Peyer's patch (tissue), 4 donors: ENCODE data around the gene COPRS. TPM values are rescaled to one million over a fixed set of nuclear protein-coding genes. Genes with fewer than 3 reads are reported as not detected.
"Not testable (repeated sequence)": the region's sequence is repeated elsewhere in the genome, so short reads cannot be mapped to it uniquely, and the experiment has no call there.

ENCODE experiments used
- DNase-seq, 3 donors: peaks; one replicate each; pipeline ENCODE4 v3.0.0-alpha.2; 2017 to 2019
- H3K27ac ChIP-seq, 4 donors: fragments of 200-600 bp; sonication (generic); one replicate each; pipeline ENCODE4 v1.5.1; 2016 to 2019
- H3K27me3 ChIP-seq, 2 donors: fragments of 200-600 bp; sonication (generic); one replicate each; pipeline ENCODE4 v1.5.1; 2019
- H3K36me3 ChIP-seq, 3 donors: fragments of 200-600 bp; sonication (generic); one replicate each; pipeline ENCODE4 v1.5.1; 2016 to 2019
- H3K4me1 ChIP-seq, 4 donors: fragments of 200-600 bp; sonication (generic); one replicate each; pipeline ENCODE4 v1.5.1; 2016 to 2019
- H3K4me3 ChIP-seq, 4 donors: fragments of 200-600 bp; sonication (generic); 1 replicate in 3 of 4; 2 replicates in 1 of 4; pipeline ENCODE4 v1.5.1; 2016 to 2019; ENCODE audit warnings: mild to moderate bottlenecking in 1 of 4
- H3K9me3 ChIP-seq, 4 donors: fragments of 200-600 bp; sonication (generic); one replicate each; pipeline ENCODE4 v1.5.1; 2016 to 2019; ENCODE audit warnings: mild to moderate bottlenecking in 1 of 4
- CTCF ChIP-seq, 6 experiments: fragments of 450-650 bp in 4 of 6; fragments of 200-600 bp in 2 of 6; sonication (generic) in 1 of 6; IDR thresholded peaks; one replicate each; pipeline ENCODE4 v1.5.1; 2017 to 2019; ENCODE audit warnings: antibody characterized with exemption in 6 of 6, mild to moderate bottlenecking in 3 of 6, moderate library complexity in 1 of 6
- POLR2A ChIP-seq, 2 donors: fragments of 450-650 bp; IDR thresholded peaks; one replicate each; pipeline ENCODE4 v1.5.1; 2017; ENCODE audit warnings: antibody characterized with exemption in 2 of 2, mild to moderate bottlenecking in 2 of 2, moderate library complexity in 2 of 2
- total RNA-seq, 4 donors: library from RNA; depleted of rRNA; stranded (reverse); fragments of >200 nt; gene quantifications; one replicate each; pipeline ENCODE4 v1.1.0, GENCODE V29; 2016

The COPRS gene
- total RNA-seq, 4 donors from 2014 or later = 16.1 to 96.6 (median 31.7) TPM

- TF ChIP-seq POLR2A (IDR thresholded peaks at IDR 0.05) = no peak
- no peak for TF ChIP-seq CTCF (IDR thresholded peaks at IDR 0.05)
- Histone ChIP-seq H3K4me1 (no peaks in the 10 kb centered on the region), H3K36me3 (no peaks in the 10 kb centered on the region), H3K27me3 (no peaks in the 10 kb centered on the region), H3K27ac (no peak overlapping the region), H3K9me3 (no peaks in the 10 kb centered on the region), H3K4me3 (no peak overlapping the region)
- no peak for DNase-seq
These were observed 43.8 kb downstream of the COPRS start for GRCh38 chr17:31815212-31815730.

- TF ChIP-seq CTCF (IDR thresholded peaks at IDR 0.05) (no peak), POLR2A (IDR thresholded peaks at IDR 0.05) (no peak)
- DNase-seq = no peak
These were observed 47.9 kb downstream of the COPRS start for GRCh38 chr17:31811101-31811500.

GRCh38 chr17:31809876-31810275, 49.2 kb downstream of the COPRS start:
- H3K36me3 ChIP-seq, H3K27ac ChIP-seq, H3K27me3 ChIP-seq, H3K9me3 ChIP-seq, DNase-seq, H3K4me3 ChIP-seq, H3K4me1 ChIP-seq: not testable (repeated sequence)

More at GRCh38 chr17:31811101-31811500, 47.9 kb downstream of the COPRS start:
- no peaks in the 10 kb centered on the region for H3K4me1 ChIP-seq
- H3K36me3 ChIP-seq = no peaks in the 10 kb centered on the region
- H3K4me3 ChIP-seq = no peak overlapping the region
- H3K27me3 ChIP-seq = no peaks in the 10 kb centered on the region
- no peak overlapping the region for H3K27ac ChIP-seq
- H3K9me3 ChIP-seq = no peaks in the 10 kb centered on the region

- Histone ChIP-seq H3K4me3 (no peak overlapping the region), H3K27ac (no peak overlapping the region), H3K27me3 (no peaks in the 10 kb centered on the region), H3K4me1 (no peaks in the 10 kb centered on the region), H3K9me3 (no peaks in the 10 kb centered on the region), H3K36me3 (no peaks in the 10 kb centered on the region)
- no peak for DNase-seq
- no peak for TF ChIP-seq CTCF (IDR thresholded peaks at IDR 0.05)
- no peak for TF ChIP-seq POLR2A (IDR thresholded peaks at IDR 0.05)
These were observed 50.5 kb downstream of the COPRS start for GRCh38 chr17:31808521-31809050.

- Histone ChIP-seq H3K4me3 (no peak overlapping the region), H3K27me3 (no peaks in the 10 kb centered on the region), H3K9me3 (no peaks in the 10 kb centered on the region), H3K4me1 (peaks cover 0 to 7% (median 0%) of the 10 kb centered on the region in 4 donors), H3K36me3 (no peaks in the 10 kb centered on the region), H3K27ac (no peak overlapping the region)
- DNase-seq = no peak
- no peak for TF ChIP-seq POLR2A (IDR thresholded peaks at IDR 0.05)
- no peak for TF ChIP-seq CTCF (IDR thresholded peaks at IDR 0.05)
These were observed 51.2 kb downstream of the COPRS start for GRCh38 chr17:31807846-31808245.

GRCh38 chr17:31806921-31807320, 52.1 kb downstream of the COPRS start:
- Histone ChIP-seq H3K27me3 (no peaks in the 10 kb centered on the region), H3K4me3 (no peak overlapping the region), H3K36me3 (no peaks in the 10 kb centered on the region), H3K4me1 (peaks cover 0 to 10% (median 0%) of the 10 kb centered on the region in 4 donors), H3K27ac (no peak overlapping the region), H3K9me3 (no peaks in the 10 kb centered on the region)
- no peak for DNase-seq
- TF ChIP-seq CTCF (IDR thresholded peaks at IDR 0.05) = no peak
- no peak for TF ChIP-seq POLR2A (IDR thresholded peaks at IDR 0.05)
